AG20443 (cell line): Measurements from ENCODE around the gene RILPL2.
"Not testable (repeated sequence)": the region's sequence is repeated elsewhere in the genome, so short reads cannot be mapped to it uniquely, and the experiment has no call there.

ENCODE experiments used
- DNase-seq: peaks from one replicate; pipeline ENCODE4 v3.0.0; 2012; ENCODE audit warnings: low spot score, mixed read lengths

Gene RILPL2

GRCh38 chr12:123382684-123383083 lies 53.8 kb downstream of the RILPL2 start:
- DNase-seq, result no peak

DNA sequence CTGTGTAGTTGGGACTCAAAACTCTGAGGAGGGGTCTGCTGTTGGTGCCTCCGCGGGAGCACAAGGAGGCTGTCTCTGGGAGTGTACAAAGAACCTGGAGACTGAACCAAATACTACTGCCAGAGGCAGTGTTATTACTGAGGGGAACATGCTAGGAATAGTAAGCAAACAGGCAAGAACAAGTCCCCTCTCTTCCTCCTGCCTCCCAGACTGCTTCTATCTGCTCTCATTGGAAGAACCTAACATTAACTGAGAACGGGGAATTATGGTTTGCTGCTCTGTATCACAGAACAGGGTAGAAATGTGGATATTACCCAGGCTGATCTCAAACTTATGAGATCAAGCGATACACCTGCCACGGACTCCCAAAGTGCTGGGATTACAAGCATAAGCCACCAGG lies 57.1 kb downstream of the RILPL2 start:
- DNase-seq, result no peak

- not testable (repeated sequence) for DNase-seq
Observed at GRCh38 chr12:123372415-123372814, 64.1 kb downstream of the RILPL2 start.

GRCh38 chr12:123371667-123372368 lies 64.7 kb downstream of the RILPL2 start:
- not testable (repeated sequence) for DNase-seq

- DNase-seq, result no peak
Observed at GRCh38 chr12:123369229-123369628, 67.3 kb downstream of the RILPL2 start.

GRCh38 chr12:123368431-123368830 lies 68.1 kb downstream of the RILPL2 start:
- DNase-seq, result not testable (repeated sequence)

DNA sequence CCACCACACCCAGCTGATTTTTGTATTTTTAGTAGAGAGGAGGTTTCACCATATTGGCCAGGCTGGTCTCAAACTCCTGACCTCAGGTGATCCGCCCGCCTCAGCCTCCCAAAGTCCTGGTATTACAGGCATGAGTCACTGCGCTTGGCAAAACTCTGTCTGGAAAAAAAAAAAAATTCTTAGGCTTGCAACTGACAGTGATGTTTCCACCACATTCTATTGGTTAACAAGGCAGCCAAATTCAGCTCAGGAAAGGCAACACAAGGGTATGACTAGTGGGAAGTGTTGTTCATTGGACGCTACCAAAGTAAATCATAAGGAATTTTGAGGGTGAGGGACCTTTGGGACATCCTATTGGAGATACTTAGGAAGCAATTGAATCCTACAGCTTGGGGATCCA lies 69.0 kb downstream of the RILPL2 start:
- no peak for DNase-seq
